KMS-11 (cell line): Measurements from ENCODE around the gene CD302.
"Not testable (repeated sequence)": the region's sequence is repeated elsewhere in the genome, so short reads cannot be mapped to it uniquely, and the experiment has no call there.

ENCODE experiments used
- H2AFZ ChIP-seq: fragments of 200-600 bp; sonication (generic); 2 replicates; pipeline ENCODE4 v1.6.1; 2016; ENCODE audit warnings: antibody characterized with exemption, mixed run types, low read depth
- H3K27ac ChIP-seq: fragments of 200-600 bp; sonication (generic); 2 replicates; pipeline ENCODE4 v1.6.1; 2016; ENCODE audit warnings: mild to moderate bottlenecking, mixed run types
- H3K27me3 ChIP-seq: fragments of 200-600 bp; sonication (generic); 2 replicates; pipeline ENCODE4 v1.6.1; 2017; ENCODE audit warnings: mild to moderate bottlenecking, low read depth, mixed run types, moderate library complexity; ENCODE audit not compliant: insufficient read depth
- H3K36me3 ChIP-seq: fragments of 200-600 bp; sonication (generic); 2 replicates; pipeline ENCODE4 v1.6.1; 2017; ENCODE audit warnings: mild to moderate bottlenecking, mixed run types; ENCODE audit not compliant: insufficient read depth
- H3K4me1 ChIP-seq: fragments of 200-600 bp; sonication (generic); 2 replicates; pipeline ENCODE4 v1.6.1; 2016; ENCODE audit warnings: mild to moderate bottlenecking, low read depth, mixed run types; ENCODE audit not compliant: poor library complexity, severe bottlenecking
- H3K4me2 ChIP-seq: fragments of 200-600 bp; sonication (generic); 2 replicates; pipeline ENCODE4 v1.7.0; 2016; ENCODE audit warnings: mild to moderate bottlenecking, mixed run types
- H3K4me3 ChIP-seq: fragments of 200-600 bp; sonication (generic); IDR thresholded peaks from 2 replicates; pipeline ENCODE4 v1.6.1; 2017; ENCODE audit warnings: low read depth, low read length, mixed read lengths; ENCODE audit not compliant: insufficient read depth
- H3K79me2 ChIP-seq: fragments of 200-600 bp; sonication (generic); 2 replicates; pipeline ENCODE4 v1.6.1; 2016; ENCODE audit warnings: low read depth, mixed run types; ENCODE audit not compliant: insufficient read depth
- H3K9ac ChIP-seq: fragments of 200-600 bp; sonication (generic); 2 replicates; pipeline ENCODE4 v1.6.1; 2016; ENCODE audit warnings: mild to moderate bottlenecking, mixed run types
- H4K20me1 ChIP-seq: fragments of 200-600 bp; sonication (generic); 2 replicates; pipeline ENCODE4 v1.6.1; 2016; ENCODE audit warnings: mild to moderate bottlenecking, mixed run types; ENCODE audit not compliant: insufficient read depth
- TF ChIP-seq, protein P1 (sequence below): fragments of 200-600 bp; sonication (generic); conservative IDR thresholded peaks from 2 replicates; pipeline ENCODE4 v1.6.1; 2017; ENCODE audit warnings: low read depth, mild to moderate bottlenecking, antibody characterized with exemption, low read length, moderate library complexity, mixed read lengths

CD302 gene

DNA sequence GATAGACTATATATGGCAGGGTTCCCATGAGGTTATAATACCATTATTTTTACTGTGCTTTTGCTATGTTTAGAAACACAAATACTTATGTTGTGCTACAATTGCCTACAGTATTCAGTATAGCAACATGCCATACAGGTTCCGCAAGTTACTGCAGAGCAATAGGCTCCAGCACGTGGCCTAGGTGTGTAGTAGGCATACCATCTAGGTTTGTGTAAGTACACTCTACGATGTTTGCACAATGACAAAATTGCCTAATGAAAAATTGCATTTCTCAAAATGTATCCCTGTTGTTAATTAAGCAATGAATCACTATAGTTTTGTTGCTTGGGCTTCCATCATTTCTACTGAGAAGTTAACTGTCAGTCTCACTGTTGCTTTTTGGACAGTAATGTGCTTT is 9.8 kb downstream of the CD302 start:
- Histone ChIP-seq H3K27ac (no peak overlapping the region), H3K4me1 (no peaks in the 10 kb centered on the region), H2AFZ (no peak overlapping the region), H4K20me1 (no peaks in the 10 kb centered on the region), H3K36me3 (no peaks in the 10 kb centered on the region), H3K4me3 (no peak overlapping the region), H3K9ac (no peak overlapping the region), H3K27me3 (no peaks in the 10 kb centered on the region), H3K4me2 (no peak overlapping the region), H3K79me2 (no peaks in the 10 kb centered on the region)
- TF ChIP-seq, protein P1, sequence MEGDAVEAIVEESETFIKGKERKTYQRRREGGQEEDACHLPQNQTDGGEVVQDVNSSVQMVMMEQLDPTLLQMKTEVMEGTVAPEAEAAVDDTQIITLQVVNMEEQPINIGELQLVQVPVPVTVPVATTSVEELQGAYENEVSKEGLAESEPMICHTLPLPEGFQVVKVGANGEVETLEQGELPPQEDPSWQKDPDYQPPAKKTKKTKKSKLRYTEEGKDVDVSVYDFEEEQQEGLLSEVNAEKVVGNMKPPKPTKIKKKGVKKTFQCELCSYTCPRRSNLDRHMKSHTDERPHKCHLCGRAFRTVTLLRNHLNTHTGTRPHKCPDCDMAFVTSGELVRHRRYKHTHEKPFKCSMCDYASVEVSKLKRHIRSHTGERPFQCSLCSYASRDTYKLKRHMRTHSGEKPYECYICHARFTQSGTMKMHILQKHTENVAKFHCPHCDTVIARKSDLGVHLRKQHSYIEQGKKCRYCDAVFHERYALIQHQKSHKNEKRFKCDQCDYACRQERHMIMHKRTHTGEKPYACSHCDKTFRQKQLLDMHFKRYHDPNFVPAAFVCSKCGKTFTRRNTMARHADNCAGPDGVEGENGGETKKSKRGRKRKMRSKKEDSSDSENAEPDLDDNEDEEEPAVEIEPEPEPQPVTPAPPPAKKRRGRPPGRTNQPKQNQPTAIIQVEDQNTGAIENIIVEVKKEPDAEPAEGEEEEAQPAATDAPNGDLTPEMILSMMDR: no peak

DNA sequence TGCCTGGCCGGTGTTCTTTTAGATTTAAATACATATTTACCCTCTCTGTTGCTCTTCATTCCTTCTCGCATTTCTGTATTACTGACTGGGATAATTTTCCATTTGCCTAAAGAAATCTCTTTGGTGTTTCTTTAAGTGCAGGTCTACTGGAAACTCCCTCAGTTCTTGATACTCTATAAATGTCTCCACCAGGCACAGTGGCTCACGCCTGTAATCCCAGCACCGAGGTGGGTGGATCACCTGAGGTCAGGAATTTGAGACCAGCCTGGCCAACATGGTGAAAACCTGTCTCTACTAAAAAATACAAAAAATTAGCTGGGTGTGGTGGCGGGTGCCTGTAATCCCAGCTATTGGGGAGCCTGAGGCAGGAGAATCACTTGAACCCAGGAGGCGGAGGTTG is 10.4 kb downstream of the CD302 start:
- not testable (repeated sequence) for H3K4me1 ChIP-seq, H3K27ac ChIP-seq, H3K4me2 ChIP-seq, H3K79me2 ChIP-seq, H3K36me3 ChIP-seq, H3K4me3 ChIP-seq, H4K20me1 ChIP-seq, H3K9ac ChIP-seq, H2AFZ ChIP-seq, H3K27me3 ChIP-seq

GRCh38 chr2:159786938-159787337 is 11.1 kb downstream of the CD302 start:
- Histone ChIP-seq H3K4me2 (no peak overlapping the region), H3K4me1 (no peaks in the 10 kb centered on the region), H2AFZ (no peak overlapping the region), H3K79me2 (no peaks in the 10 kb centered on the region), H4K20me1 (no peaks in the 10 kb centered on the region), H3K36me3 (no peaks in the 10 kb centered on the region), H3K9ac (no peak overlapping the region), H3K4me3 (no peak overlapping the region), H3K27ac (no peak overlapping the region), H3K27me3 (no peaks in the 10 kb centered on the region)
- TF ChIP-seq, protein P1: no peak

DNA sequence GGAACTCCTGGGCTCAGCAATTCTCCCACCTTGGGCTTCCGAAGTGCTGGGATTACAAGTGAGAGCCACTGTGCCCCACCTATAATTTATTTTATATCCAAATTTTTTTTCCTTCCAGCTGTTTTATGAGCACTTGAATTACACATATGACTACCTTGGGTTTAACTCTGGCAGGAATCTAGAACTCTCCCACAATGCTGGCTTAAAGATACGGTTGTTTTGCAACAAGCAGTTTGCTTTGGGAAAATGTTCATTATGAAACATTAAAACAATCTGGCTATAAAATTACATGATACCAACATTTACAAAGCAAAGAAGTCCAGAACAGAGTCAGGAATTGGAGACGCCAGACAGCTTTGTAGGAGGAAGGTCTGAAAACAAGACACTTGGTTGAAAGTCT is 12.8 kb downstream of the CD302 start:
- Histone ChIP-seq H3K4me1 (no peaks in the 10 kb centered on the region), H3K27ac (no peak overlapping the region), H3K79me2 (no peaks in the 10 kb centered on the region), H3K4me3 (no peak overlapping the region), H4K20me1 (no peaks in the 10 kb centered on the region), H2AFZ (no peak overlapping the region), H3K27me3 (no peaks in the 10 kb centered on the region), H3K36me3 (no peaks in the 10 kb centered on the region), H3K9ac (no peak overlapping the region), H3K4me2 (no peak overlapping the region)
- TF ChIP-seq, protein P1: no peak

GRCh38 chr2:159784744-159785143 is 13.3 kb downstream of the CD302 start:
- not testable (repeated sequence) for H4K20me1 ChIP-seq, H3K4me2 ChIP-seq, H3K9ac ChIP-seq, H3K27me3 ChIP-seq, H2AFZ ChIP-seq, H3K27ac ChIP-seq, H3K4me3 ChIP-seq, H3K79me2 ChIP-seq, H3K4me1 ChIP-seq, H3K36me3 ChIP-seq

- H4K20me1 ChIP-seq: no peaks in the 10 kb centered on the region
- no peak overlapping the region for H3K9ac ChIP-seq
- H3K27me3 ChIP-seq: no peaks in the 10 kb centered on the region
- TF ChIP-seq, protein P1: no peak
- H3K79me2 ChIP-seq: no peaks in the 10 kb centered on the region
- H3K27ac ChIP-seq: no peak overlapping the region
- no peaks in the 10 kb centered on the region for H3K4me1 ChIP-seq
- no peaks in the 10 kb centered on the region for H3K36me3 ChIP-seq
- no peak overlapping the region for H2AFZ ChIP-seq
- H3K4me2 ChIP-seq: no peak overlapping the region
- H3K4me3 ChIP-seq: no peak overlapping the region
These were observed 14.5 kb downstream of the CD302 start for GRCh38 chr2:159783556-159783955.
